ENCODE results near the gene DSE.

Gene DSE

GRCh38 chr6:116392132-116393013 is 21.6 kb downstream of the DSE start:
- Mint-ChIP-seq H3K4me1 (peaks cover 45% of the 10 kb centered on the region), H3K36me3 (ENCODE audit: low read depth) (peaks cover 8% of the 10 kb centered on the region), H3K4me3 (no peak overlapping the region), H3K9me3 (no peaks in the 10 kb centered on the region), H3K27me3 (ENCODE audit: low read depth, poor library complexity) (no peaks in the 10 kb centered on the region), H3K27ac (peak overlapping the region; percentile 54)
- DNase-seq: no peak
- no peak for TF ChIP-seq CTCF (IDR thresholded peaks at IDR 0.05)

- Mint-ChIP-seq H3K9me3 (no peaks in the 10 kb centered on the region), H3K36me3 (ENCODE audit: low read depth) (peaks cover 8% of the 10 kb centered on the region), H3K4me1 (peaks cover 49% of the 10 kb centered on the region), H3K4me3 (no peak overlapping the region), H3K27me3 (ENCODE audit: low read depth, poor library complexity) (no peaks in the 10 kb centered on the region), H3K27ac (peak overlapping the region; percentile 1)
- no peak for DNase-seq
- TF ChIP-seq CTCF (IDR thresholded peaks at IDR 0.05): no peak
Measured at GRCh38 chr6:116393430-116393829, 22.7 kb downstream of the DSE start.

GRCh38 chr6:116395647-116396046 is 24.9 kb downstream of the DSE start:
- no peaks in the 10 kb centered on the region for H3K27me3 Mint-ChIP-seq (ENCODE audit: low read depth, poor library complexity)
- peaks cover 17% of the 10 kb centered on the region for H3K36me3 Mint-ChIP-seq (ENCODE audit: low read depth)
- no peak for TF ChIP-seq CTCF (IDR thresholded peaks at IDR 0.05)
- no peak overlapping the region for H3K4me3 Mint-ChIP-seq
- no peak for DNase-seq
- peaks cover 53% of the 10 kb centered on the region for H3K4me1 Mint-ChIP-seq
- H3K9me3 Mint-ChIP-seq: no peaks in the 10 kb centered on the region
- no peak overlapping the region for H3K27ac Mint-ChIP-seq

GRCh38 chr6:116396441-116396840 is 25.7 kb downstream of the DSE start:
- no peak for DNase-seq
- TF ChIP-seq CTCF (IDR thresholded peaks at IDR 0.05): no peak
- H3K27me3 Mint-ChIP-seq (ENCODE audit: low read depth, poor library complexity): no peaks in the 10 kb centered on the region
- no peak overlapping the region for H3K4me3 Mint-ChIP-seq
- peaks cover 17% of the 10 kb centered on the region for H3K36me3 Mint-ChIP-seq (ENCODE audit: low read depth)
- peak overlapping the region; percentile 89 for H3K27ac Mint-ChIP-seq
- H3K9me3 Mint-ChIP-seq: no peaks in the 10 kb centered on the region
- H3K4me1 Mint-ChIP-seq: peaks cover 53% of the 10 kb centered on the region

GRCh38 chr6:116397914-116398313 is 27.2 kb downstream of the DSE start:
- Mint-ChIP-seq H3K27me3 (ENCODE audit: low read depth, poor library complexity) (no peaks in the 10 kb centered on the region), H3K36me3 (ENCODE audit: low read depth) (peaks cover 17% of the 10 kb centered on the region), H3K4me1 (peaks cover 45% of the 10 kb centered on the region), H3K27ac (peak overlapping the region; percentile 48), H3K9me3 (no peaks in the 10 kb centered on the region), H3K4me3 (no peak overlapping the region)
- TF ChIP-seq CTCF (IDR thresholded peaks at IDR 0.05): no peak
- no peak for DNase-seq
